Measurements from ENCODE around the gene FGF8. TPM values are rescaled to one million over a fixed set of nuclear protein-coding genes. Genes with fewer than 3 reads are reported as not detected.
A peak's percentile ranks its signal among the peaks of the same experiment; 100 is the strongest.

FGF8 gene
- total and polyA plus RNA-seq, 2 donors (not counting 3 experiments of a cell fraction or from before 2014, with no cell fraction given) = 0.44 TPM; not detected in 1

DNA sequence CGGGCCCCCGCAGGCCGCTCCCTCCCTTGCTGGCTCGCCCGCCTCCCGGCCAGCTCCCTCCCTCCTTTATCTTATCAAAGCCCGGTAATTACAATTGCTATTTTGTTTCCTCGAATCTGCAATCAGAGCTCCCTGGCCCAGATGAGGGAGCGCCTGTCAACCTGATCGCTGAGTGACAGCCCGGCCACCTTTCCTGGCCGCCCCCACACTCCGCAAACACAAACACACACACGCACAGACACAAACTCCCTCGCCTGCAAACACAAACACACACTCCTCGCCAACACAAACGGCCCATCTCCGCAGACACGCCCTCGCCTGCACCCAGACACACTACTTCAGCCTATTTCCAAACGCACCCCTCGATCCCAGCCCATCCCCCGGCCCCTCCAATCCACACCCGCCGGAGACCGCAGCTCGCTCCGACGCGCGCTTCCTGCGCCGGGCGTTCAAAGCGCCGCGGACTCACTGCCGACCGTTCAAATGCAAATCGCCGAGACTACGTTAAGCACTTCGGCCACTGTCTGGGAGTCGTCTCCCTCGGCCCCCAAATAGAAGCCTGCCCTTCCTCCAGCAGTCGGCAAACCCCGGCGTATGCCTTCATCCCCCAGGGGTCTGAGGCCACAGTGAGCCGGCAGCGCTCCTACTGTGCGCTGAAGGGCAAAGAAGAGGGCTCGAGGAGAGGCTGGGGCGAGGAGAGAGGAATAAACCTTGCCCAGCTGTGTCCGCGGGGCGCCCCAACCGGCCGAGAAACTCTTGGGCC, 3.0 kb upstream of the FGF8 start:
- CTCF ChIA-PET = interaction anchor here (1.0 to 1.4 kb wide), 9 partner anchors 11 to 568 kb away, joined by 3 to 24 read pairs (median 3); no protein-coding TSS in a partner anchor
- POLR2A ChIA-PET = interaction anchor here (1.1 kb wide), 1 partner anchor 34 kb away, joined by 4 read pairs; no protein-coding TSS in a partner anchor
- TF ChIP-seq, protein P1, sequence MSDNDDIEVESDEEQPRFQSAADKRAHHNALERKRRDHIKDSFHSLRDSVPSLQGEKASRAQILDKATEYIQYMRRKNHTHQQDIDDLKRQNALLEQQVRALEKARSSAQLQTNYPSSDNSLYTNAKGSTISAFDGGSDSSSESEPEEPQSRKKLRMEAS (IDR thresholded peaks at IDR 0.05; ENCODE audit: insufficient read depth, insufficient read length) = no peak
- TF ChIP-seq EZH2 (IDR thresholded peaks at IDR 0.05; ENCODE audit: borderline replicate concordance, low read depth, low read length, severe bottlenecking) = no peak
- no peak for TF ChIP-seq MYC (IDR thresholded peaks at IDR 0.05; ENCODE audit: low read depth, low read length)
- TF ChIP-seq GATA2 (IDR thresholded peaks at IDR 0.05; ENCODE audit: insufficient read depth, insufficient read length, low read depth, low read length) = no peak
- TF ChIP-seq JUN (IDR thresholded peaks at IDR 0.05; ENCODE audit: borderline replicate concordance, insufficient read depth, insufficient read length, low read depth) = no peak
- no peak for TF ChIP-seq POLR2A (IDR thresholded peaks at IDR 0.05; ENCODE audit: low read depth, low read length)
- TF ChIP-seq, protein P2, sequence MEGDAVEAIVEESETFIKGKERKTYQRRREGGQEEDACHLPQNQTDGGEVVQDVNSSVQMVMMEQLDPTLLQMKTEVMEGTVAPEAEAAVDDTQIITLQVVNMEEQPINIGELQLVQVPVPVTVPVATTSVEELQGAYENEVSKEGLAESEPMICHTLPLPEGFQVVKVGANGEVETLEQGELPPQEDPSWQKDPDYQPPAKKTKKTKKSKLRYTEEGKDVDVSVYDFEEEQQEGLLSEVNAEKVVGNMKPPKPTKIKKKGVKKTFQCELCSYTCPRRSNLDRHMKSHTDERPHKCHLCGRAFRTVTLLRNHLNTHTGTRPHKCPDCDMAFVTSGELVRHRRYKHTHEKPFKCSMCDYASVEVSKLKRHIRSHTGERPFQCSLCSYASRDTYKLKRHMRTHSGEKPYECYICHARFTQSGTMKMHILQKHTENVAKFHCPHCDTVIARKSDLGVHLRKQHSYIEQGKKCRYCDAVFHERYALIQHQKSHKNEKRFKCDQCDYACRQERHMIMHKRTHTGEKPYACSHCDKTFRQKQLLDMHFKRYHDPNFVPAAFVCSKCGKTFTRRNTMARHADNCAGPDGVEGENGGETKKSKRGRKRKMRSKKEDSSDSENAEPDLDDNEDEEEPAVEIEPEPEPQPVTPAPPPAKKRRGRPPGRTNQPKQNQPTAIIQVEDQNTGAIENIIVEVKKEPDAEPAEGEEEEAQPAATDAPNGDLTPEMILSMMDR (IDR thresholded peaks at IDR 0.05; ENCODE audit: extremely low read depth in 1 of 2, insufficient read depth in 1 of 2, low read depth in 1 of 2, low read length in 2 of 2) = no peak
- TF ChIP-seq FOS (IDR thresholded peaks at IDR 0.05; ENCODE audit: borderline replicate concordance, insufficient read depth, low read length) = no peak
- TF ChIP-seq POLR2AphosphoS5 (IDR thresholded peaks at IDR 0.05; ENCODE audit: insufficient read depth, low read depth, low read length) = no peak
- intact Hi-C loops (cut with micrococcal nuclease) (no loop called here), dilution Hi-C loops (cut with MboI; ENCODE audit: extremely low pct_ligation_motif_present, low sequenced_read_pairs) (no loop called here)
- Histone ChIP-seq H3K9me3 (replicated peaks; ENCODE audit: control insufficient read depth, insufficient read depth, low read length) (no peaks in the 10 kb centered on the region), H3K4me2 (ENCODE audit: insufficient read depth, low read length) (peak overlapping the region; percentile 56), H3K36me3 (ENCODE audit: control insufficient read depth in 2 of 2, extremely low read depth in 1 of 2, insufficient read depth in 2 of 2, low read length in 2 of 2) (no peaks in the 10 kb centered on the region), H4K20me1 (replicated peaks; ENCODE audit: control insufficient read depth, extremely low read depth, insufficient read depth, low read length) (no peaks in the 10 kb centered on the region), H3K27me3 (ENCODE audit: control insufficient read depth in 2 of 2, insufficient read depth in 2 of 2, low read length in 2 of 2) (peaks cover 29 to 40% of the 10 kb centered on the region in 2 experiments), H3K79me2 (ENCODE audit: control insufficient read depth, insufficient read depth, low read length) (peaks cover 7% of the 10 kb centered on the region), H3K4me1 (ENCODE audit: control insufficient read depth, extremely low read depth, insufficient read depth, low read length) (peaks cover 25% of the 10 kb centered on the region), H3K27ac (ENCODE audit: insufficient read depth, low read depth, low read length) (no peak overlapping the region), H2AFZ (ENCODE audit: low read depth, low read length) (peak overlapping the region; percentile 52), H3K9me1 (replicated peaks; ENCODE audit: control insufficient read depth, extremely low read depth, insufficient read depth, low read length) (no peaks in the 10 kb centered on the region), H3K9ac (replicated peaks; ENCODE audit: extremely low read depth, insufficient read depth, low read length) (no peak overlapping the region), H3K4me3 (replicated peaks in 1 of 3; ENCODE audit: insufficient read depth in 1 of 3, low read depth in 1 of 3, low read length in 3 of 3) (peak overlapping the region in 1 of 3 experiments; percentile 18)
- FAIRE-seq = no peak
- BruUV-seq (replicated peaks) = no TSS peak
- peak; percentile 43 for DNase-seq (ENCODE audit: low read depth, low spot score)

All from endothelial cell of umbilical vein (primary cell).